Measurements from ENCODE around the gene C4orf33. TPM values are rescaled to one million over a fixed set of nuclear protein-coding genes. Genes with fewer than 3 reads are reported as not detected.
"Not testable (repeated sequence)": the region's sequence is repeated elsewhere in the genome, so short reads cannot be mapped to it uniquely, and the experiment has no call there.

Gene C4orf33
- total RNA-seq, result 5.2 TPM

- H3K9me3 ChIP-seq (ENCODE audit: control insufficient read depth in 3 of 3, low read length in 3 of 3), result no peaks in the 10 kb centered on the region
- peaks cover 10 to 14% (median 11%) of the 10 kb centered on the region in 3 donors for H3K4me1 ChIP-seq (ENCODE audit: control insufficient read depth in 3 of 3, insufficient read depth in 3 of 3, low read length in 3 of 3)
- H3K27me3 ChIP-seq (ENCODE audit: control insufficient read depth in 3 of 3, insufficient read depth in 3 of 3, low read length in 3 of 3), result no peaks in the 10 kb centered on the region
- no peaks in the 10 kb centered on the region for H3K36me3 ChIP-seq (ENCODE audit: control insufficient read depth in 3 of 3, insufficient read depth in 3 of 3, low read length in 3 of 3)
- peak within 1 kb of the TSS; percentile 66 to 90 (median 79) for H3K9ac ChIP-seq (ENCODE audit: low read depth in 1 of 3, low read length in 3 of 3)
- peak within 1 kb of the TSS; percentile 71 to 98 (median 85) for H3K4me3 ChIP-seq (ENCODE audit: low read length in 3 of 3)
- H3K27ac ChIP-seq (ENCODE audit: low read depth, low read length), result peak within 1 kb of the TSS; percentile 74
Measured at GRCh38 chr4:129095811-129096454, at the start of gene C4orf33. TSS of gene C4orf33 (plus strand) at chr4:129096152. CDS start at chr4:129102611, 6,459 bp downstream.

GRCh38 chr4:129059028-129059427 is 36.9 kb upstream of the C4orf33 start:
- Histone ChIP-seq H3K27me3 (ENCODE audit: control insufficient read depth in 3 of 3, insufficient read depth in 3 of 3, low read length in 3 of 3) (no peaks in the 10 kb centered on the region), H3K4me3 (ENCODE audit: low read length in 3 of 3) (no peak overlapping the region), H3K9me3 (ENCODE audit: control insufficient read depth in 3 of 3, low read length in 3 of 3) (peaks cover 21 to 52% (median 28%) of the 10 kb centered on the region in 3 donors), H3K36me3 (ENCODE audit: control insufficient read depth in 3 of 3, insufficient read depth in 3 of 3, low read length in 3 of 3) (peaks cover 4 to 8% (median 4%) of the 10 kb centered on the region in 3 donors), H3K27ac (ENCODE audit: low read depth, low read length) (no peak overlapping the region), H3K4me1 (ENCODE audit: control insufficient read depth in 3 of 3, insufficient read depth in 3 of 3, low read length in 3 of 3) (no peaks in the 10 kb centered on the region), H3K9ac (ENCODE audit: low read depth in 1 of 3, low read length in 3 of 3) (no peak overlapping the region)

- H3K27me3 ChIP-seq (ENCODE audit: control insufficient read depth in 3 of 3, insufficient read depth in 3 of 3, low read length in 3 of 3), result no peaks in the 10 kb centered on the region
- H3K4me3 ChIP-seq (ENCODE audit: low read length in 3 of 3), result no peak overlapping the region
- no peak overlapping the region for H3K27ac ChIP-seq (ENCODE audit: low read depth, low read length)
- no peak overlapping the region for H3K9ac ChIP-seq (ENCODE audit: low read depth in 1 of 3, low read length in 3 of 3)
- H3K9me3 ChIP-seq (ENCODE audit: control insufficient read depth in 3 of 3, low read length in 3 of 3), result peaks cover 12 to 40% (median 24%) of the 10 kb centered on the region in 3 donors
- peaks cover 4 to 8% (median 4%) of the 10 kb centered on the region in 3 donors for H3K36me3 ChIP-seq (ENCODE audit: control insufficient read depth in 3 of 3, insufficient read depth in 3 of 3, low read length in 3 of 3)
- H3K4me1 ChIP-seq (ENCODE audit: control insufficient read depth in 3 of 3, insufficient read depth in 3 of 3, low read length in 3 of 3), result no peaks in the 10 kb centered on the region
Measured at GRCh38 chr4:129062580-129062979, 33.4 kb upstream of the C4orf33 start.

GRCh38 chr4:129063640-129064039 is 32.3 kb upstream of the C4orf33 start:
- Histone ChIP-seq H3K9ac (ENCODE audit: low read depth in 1 of 3, low read length in 3 of 3) (no peak overlapping the region), H3K36me3 (ENCODE audit: control insufficient read depth in 3 of 3, insufficient read depth in 3 of 3, low read length in 3 of 3) (peaks cover 4 to 8% (median 4%) of the 10 kb centered on the region in 3 donors), H3K4me3 (ENCODE audit: low read length in 3 of 3) (peak overlapping the region in 1 of 3 donors; percentile 20), H3K27ac (ENCODE audit: low read depth, low read length) (no peak overlapping the region), H3K4me1 (ENCODE audit: control insufficient read depth in 3 of 3, insufficient read depth in 3 of 3, low read length in 3 of 3) (no peaks in the 10 kb centered on the region), H3K9me3 (ENCODE audit: control insufficient read depth in 3 of 3, low read length in 3 of 3) (peaks cover 12 to 37% (median 21%) of the 10 kb centered on the region in 3 donors), H3K27me3 (ENCODE audit: control insufficient read depth in 3 of 3, insufficient read depth in 3 of 3, low read length in 3 of 3) (no peaks in the 10 kb centered on the region)

- peaks cover 12 to 31% (median 21%) of the 10 kb centered on the region in 3 donors for H3K9me3 ChIP-seq (ENCODE audit: control insufficient read depth in 3 of 3, low read length in 3 of 3)
- H3K4me1 ChIP-seq (ENCODE audit: control insufficient read depth in 3 of 3, insufficient read depth in 3 of 3, low read length in 3 of 3), result no peaks in the 10 kb centered on the region
- H3K9ac ChIP-seq (ENCODE audit: low read depth in 1 of 3, low read length in 3 of 3), result no peak overlapping the region
- H3K36me3 ChIP-seq (ENCODE audit: control insufficient read depth in 3 of 3, insufficient read depth in 3 of 3, low read length in 3 of 3), result peaks cover 4 to 8% (median 4%) of the 10 kb centered on the region in 3 donors
- H3K27ac ChIP-seq (ENCODE audit: low read depth, low read length), result no peak overlapping the region
- no peaks in the 10 kb centered on the region for H3K27me3 ChIP-seq (ENCODE audit: control insufficient read depth in 3 of 3, insufficient read depth in 3 of 3, low read length in 3 of 3)
- H3K4me3 ChIP-seq (ENCODE audit: low read length in 3 of 3), result no peak overlapping the region
Measured at GRCh38 chr4:129064717-129065116, 31.2 kb upstream of the C4orf33 start.

- H3K27ac ChIP-seq (ENCODE audit: low read depth, low read length); H3K36me3 ChIP-seq (ENCODE audit: control insufficient read depth in 3 of 3, insufficient read depth in 3 of 3, low read length in 3 of 3); H3K27me3 ChIP-seq (ENCODE audit: control insufficient read depth in 3 of 3, insufficient read depth in 3 of 3, low read length in 3 of 3); H3K4me3 ChIP-seq (ENCODE audit: low read length in 3 of 3); H3K9ac ChIP-seq (ENCODE audit: low read depth in 1 of 3, low read length in 3 of 3); H3K9me3 ChIP-seq (ENCODE audit: control insufficient read depth in 3 of 3, low read length in 3 of 3); H3K4me1 ChIP-seq (ENCODE audit: control insufficient read depth in 3 of 3, insufficient read depth in 3 of 3, low read length in 3 of 3): not testable (repeated sequence)
Measured at GRCh38 chr4:129069537-129069936, 26.4 kb upstream of the C4orf33 start.

- H3K4me1 ChIP-seq (ENCODE audit: control insufficient read depth in 3 of 3, insufficient read depth in 3 of 3, low read length in 3 of 3), result no peaks in the 10 kb centered on the region
- H3K9me3 ChIP-seq (ENCODE audit: control insufficient read depth in 3 of 3, low read length in 3 of 3), result no peaks in the 10 kb centered on the region
- H3K4me3 ChIP-seq (ENCODE audit: low read length in 3 of 3), result no peak overlapping the region
Measured at GRCh38 chr4:129077326-129077725, 18.6 kb upstream of the C4orf33 start.

GRCh38 chr4:129080129-129080528 is 15.8 kb upstream of the C4orf33 start:
- no peaks in the 10 kb centered on the region for H3K9me3 ChIP-seq (ENCODE audit: control insufficient read depth in 3 of 3, low read length in 3 of 3)
- no peaks in the 10 kb centered on the region for H3K4me1 ChIP-seq (ENCODE audit: control insufficient read depth in 3 of 3, insufficient read depth in 3 of 3, low read length in 3 of 3)
- no peak overlapping the region for H3K4me3 ChIP-seq (ENCODE audit: low read length in 3 of 3)
- peaks cover 0 to 11% (median 9%) of the 10 kb centered on the region in 3 donors for H3K36me3 ChIP-seq (ENCODE audit: control insufficient read depth in 3 of 3, insufficient read depth in 3 of 3, low read length in 3 of 3)
- no peaks in the 10 kb centered on the region for H3K27me3 ChIP-seq (ENCODE audit: control insufficient read depth in 3 of 3, insufficient read depth in 3 of 3, low read length in 3 of 3)
- no peak overlapping the region for H3K9ac ChIP-seq (ENCODE audit: low read depth in 1 of 3, low read length in 3 of 3)
- H3K27ac ChIP-seq (ENCODE audit: low read depth, low read length), result no peak overlapping the region

More at GRCh38 chr4:129077326-129077725, 18.6 kb upstream of the C4orf33 start:
- H3K27me3 ChIP-seq (ENCODE audit: control insufficient read depth in 3 of 3, insufficient read depth in 3 of 3, low read length in 3 of 3), result no peaks in the 10 kb centered on the region
- peaks cover 0 to 14% (median 9%) of the 10 kb centered on the region in 3 donors for H3K36me3 ChIP-seq (ENCODE audit: control insufficient read depth in 3 of 3, insufficient read depth in 3 of 3, low read length in 3 of 3)
- no peak overlapping the region for H3K27ac ChIP-seq (ENCODE audit: low read depth, low read length)
- H3K9ac ChIP-seq (ENCODE audit: low read depth in 1 of 3, low read length in 3 of 3), result no peak overlapping the region

- H3K36me3 ChIP-seq (ENCODE audit: control insufficient read depth in 3 of 3, insufficient read depth in 3 of 3, low read length in 3 of 3), result peaks cover 0 to 11% (median 11%) of the 10 kb centered on the region in 3 donors
- no peak overlapping the region for H3K4me3 ChIP-seq (ENCODE audit: low read length in 3 of 3)
- no peak overlapping the region for H3K9ac ChIP-seq (ENCODE audit: low read depth in 1 of 3, low read length in 3 of 3)
- H3K9me3 ChIP-seq (ENCODE audit: control insufficient read depth in 3 of 3, low read length in 3 of 3), result peaks cover 0 to 2% (median 0%) of the 10 kb centered on the region in 3 donors
- no peaks in the 10 kb centered on the region for H3K4me1 ChIP-seq (ENCODE audit: control insufficient read depth in 3 of 3, insufficient read depth in 3 of 3, low read length in 3 of 3)
- no peaks in the 10 kb centered on the region for H3K27me3 ChIP-seq (ENCODE audit: control insufficient read depth in 3 of 3, insufficient read depth in 3 of 3, low read length in 3 of 3)
- H3K27ac ChIP-seq (ENCODE audit: low read depth, low read length), result no peak overlapping the region
Measured at GRCh38 chr4:129082302-129082701, 13.7 kb upstream of the C4orf33 start.

- no peaks in the 10 kb centered on the region for H3K4me1 ChIP-seq (ENCODE audit: control insufficient read depth in 3 of 3, insufficient read depth in 3 of 3, low read length in 3 of 3)
- no peak overlapping the region for H3K4me3 ChIP-seq (ENCODE audit: low read length in 3 of 3)
- H3K9ac ChIP-seq (ENCODE audit: low read depth in 1 of 3, low read length in 3 of 3), result no peak overlapping the region
- peaks cover 0 to 5% (median 3%) of the 10 kb centered on the region in 3 donors for H3K36me3 ChIP-seq (ENCODE audit: control insufficient read depth in 3 of 3, insufficient read depth in 3 of 3, low read length in 3 of 3)
- no peak overlapping the region for H3K27ac ChIP-seq (ENCODE audit: low read depth, low read length)
- H3K27me3 ChIP-seq (ENCODE audit: control insufficient read depth in 3 of 3, insufficient read depth in 3 of 3, low read length in 3 of 3), result no peaks in the 10 kb centered on the region
- peaks cover 0 to 2% (median 0%) of the 10 kb centered on the region in 3 donors for H3K9me3 ChIP-seq (ENCODE audit: control insufficient read depth in 3 of 3, low read length in 3 of 3)
Measured at GRCh38 chr4:129085472-129085871, 10.5 kb upstream of the C4orf33 start.
